ENCODE data around the gene RAP2B.
"Not testable (repeated sequence)": the region's sequence is repeated elsewhere in the genome, so short reads cannot be mapped to it uniquely, and the experiment has no call there.

RAP2B gene

DNA sequence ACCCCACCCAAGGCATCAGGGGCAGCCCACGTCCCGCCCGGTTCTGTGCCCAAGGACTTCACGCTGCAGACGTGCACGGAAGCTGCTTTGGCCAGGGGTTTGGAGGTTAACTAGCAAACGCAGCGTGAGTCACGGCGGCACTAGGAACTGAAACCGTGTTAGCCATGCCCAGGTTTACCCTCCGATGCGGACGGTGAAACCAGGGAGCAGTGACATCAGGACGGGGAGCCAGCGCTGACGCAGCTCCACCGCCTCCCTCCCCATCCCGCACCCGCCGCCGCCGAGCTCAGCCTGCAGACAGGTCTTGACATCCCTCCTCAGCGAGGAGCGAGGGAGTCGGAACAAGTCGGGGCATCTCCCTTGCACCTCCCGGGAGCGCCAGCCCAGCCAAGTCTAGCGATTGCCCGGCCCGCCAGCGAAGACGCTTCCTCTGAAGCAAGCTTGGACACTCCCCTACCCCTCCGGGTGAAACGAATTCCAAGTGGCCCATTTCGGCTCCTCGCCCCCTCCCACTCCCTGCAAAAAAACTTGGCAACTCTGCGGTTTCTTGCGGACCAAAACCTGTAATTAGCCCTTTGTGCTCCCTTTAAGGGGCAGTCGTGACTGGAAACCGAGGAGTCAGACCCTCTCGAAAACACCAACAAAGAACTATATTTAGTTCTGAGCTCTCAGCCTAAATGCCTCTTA is 1.4 kb upstream of the RAP2B start:
- peak; percentile 82 for DNase-seq

DNA sequence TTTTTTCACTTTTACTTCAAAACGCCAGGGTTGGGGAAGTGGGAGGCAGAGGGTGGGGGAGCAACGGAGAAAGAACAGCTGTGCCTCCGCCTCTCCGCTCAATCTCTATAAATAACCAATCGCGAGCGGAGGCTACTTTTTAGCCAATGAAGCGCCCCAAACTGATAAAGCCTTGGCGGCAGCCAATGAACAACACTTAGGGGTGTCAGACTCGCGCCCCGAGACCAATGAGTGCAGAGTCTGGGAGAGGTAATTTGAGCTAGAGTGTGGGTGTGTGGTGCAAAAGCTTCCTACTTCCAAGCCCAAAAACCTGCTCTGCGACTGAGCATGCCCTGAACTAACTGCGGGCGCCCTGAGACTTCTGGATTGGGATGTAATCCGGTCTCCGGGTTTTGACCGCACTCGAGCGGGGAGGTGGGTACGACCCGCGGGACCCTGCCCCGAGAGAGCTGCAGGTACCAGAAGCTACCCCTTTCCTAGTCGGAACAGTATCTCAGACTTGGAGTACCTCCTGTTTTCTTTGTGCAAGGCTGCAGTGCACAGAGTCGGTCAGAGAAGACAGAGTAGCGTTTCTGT is 800 bp upstream of the RAP2B start:
- DNase-seq: peak; percentile 90

DNA sequence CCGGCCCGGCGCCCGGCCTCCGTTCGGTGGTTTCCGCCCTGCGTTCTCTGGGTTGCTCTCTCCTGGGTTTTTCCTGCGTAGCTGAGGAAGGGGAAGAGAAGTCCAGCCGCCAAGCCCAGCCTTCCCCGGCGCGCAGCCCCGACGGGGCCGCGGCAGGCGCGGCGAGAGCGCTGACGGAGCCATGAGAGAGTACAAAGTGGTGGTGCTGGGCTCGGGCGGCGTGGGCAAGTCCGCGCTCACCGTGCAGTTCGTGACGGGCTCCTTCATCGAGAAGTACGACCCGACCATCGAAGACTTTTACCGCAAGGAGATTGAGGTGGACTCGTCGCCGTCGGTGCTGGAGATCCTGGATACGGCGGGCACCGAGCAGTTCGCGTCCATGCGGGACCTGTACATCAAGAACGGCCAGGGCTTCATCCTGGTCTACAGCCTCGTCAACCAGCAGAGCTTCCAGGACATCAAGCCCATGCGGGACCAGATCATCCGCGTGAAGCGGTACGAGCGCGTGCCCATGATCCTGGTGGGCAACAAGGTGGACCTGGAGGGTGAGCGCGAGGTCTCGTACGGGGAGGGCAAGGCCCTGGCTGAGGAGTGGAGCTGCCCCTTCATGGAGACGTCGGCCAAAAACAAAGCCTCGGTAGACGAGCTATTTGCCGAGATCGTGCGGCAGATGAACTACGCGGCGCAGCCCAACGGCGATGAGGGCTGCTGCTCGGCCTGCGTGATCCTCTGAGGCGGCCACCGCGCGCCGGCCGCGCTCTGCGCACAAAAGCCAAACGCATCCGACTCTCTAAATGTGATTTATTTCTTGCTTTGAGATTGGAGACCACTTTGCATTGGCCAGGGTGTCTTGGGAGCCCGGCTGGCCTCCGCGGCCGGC is 727 bp downstream of the RAP2B start:
- DNase-seq: peak; percentile 50

DNA sequence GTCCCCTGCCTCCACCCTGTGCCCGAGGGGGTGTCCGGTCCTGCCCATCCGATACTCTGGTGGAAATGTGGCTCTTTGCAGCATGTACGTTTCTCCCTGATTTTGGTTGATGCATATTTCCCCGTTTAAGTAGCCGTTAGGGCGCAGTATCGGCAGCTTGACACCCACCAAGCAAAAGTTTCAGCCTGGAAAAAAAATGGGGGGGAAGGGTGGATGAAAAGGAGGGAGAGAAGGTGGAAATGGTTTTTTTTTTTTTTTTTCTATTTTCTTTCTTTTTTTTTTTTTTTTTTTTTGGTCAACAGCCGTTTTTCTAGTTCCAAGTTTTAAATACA is 1.3 kb downstream of the RAP2B start:
- DNase-seq: no peak

DNA sequence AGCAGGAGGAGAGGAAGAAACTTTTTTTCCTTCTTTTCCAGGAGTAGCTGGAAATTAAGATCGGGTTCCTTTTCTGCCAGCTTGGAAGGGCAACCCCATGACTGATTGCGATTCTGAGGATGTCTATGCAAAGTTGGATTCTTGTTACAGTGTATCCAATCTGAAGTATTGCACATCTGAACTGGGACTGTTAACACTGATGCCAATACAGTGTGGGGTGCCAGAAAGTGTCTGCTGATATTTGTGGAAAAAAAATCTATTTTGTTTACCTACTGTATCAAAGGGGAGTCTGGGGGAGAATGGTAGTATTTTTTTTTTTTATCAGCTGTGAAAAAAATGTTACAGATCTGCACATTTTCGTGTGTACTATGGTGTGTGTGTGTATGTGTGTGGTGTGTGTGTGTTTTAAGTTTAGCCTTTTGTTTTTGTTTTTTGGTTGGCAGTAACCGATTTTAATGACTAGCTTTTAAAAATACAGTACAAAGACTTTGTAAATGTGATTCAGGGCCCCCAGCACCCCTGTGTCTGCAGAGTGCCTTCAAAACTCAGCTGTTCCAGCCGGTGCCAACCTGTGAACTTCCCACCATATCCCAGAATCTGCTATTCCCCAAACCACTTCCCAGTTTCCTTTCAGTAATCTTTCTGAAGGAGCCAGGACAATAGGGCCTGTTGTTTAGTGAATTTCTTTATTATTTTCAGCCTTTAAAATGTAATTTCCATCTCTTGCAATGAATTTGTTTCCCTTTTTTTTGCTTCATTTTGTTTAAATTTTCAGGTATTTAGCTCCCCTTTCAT is 1.9 kb downstream of the RAP2B start:
- no peak for DNase-seq

DNA sequence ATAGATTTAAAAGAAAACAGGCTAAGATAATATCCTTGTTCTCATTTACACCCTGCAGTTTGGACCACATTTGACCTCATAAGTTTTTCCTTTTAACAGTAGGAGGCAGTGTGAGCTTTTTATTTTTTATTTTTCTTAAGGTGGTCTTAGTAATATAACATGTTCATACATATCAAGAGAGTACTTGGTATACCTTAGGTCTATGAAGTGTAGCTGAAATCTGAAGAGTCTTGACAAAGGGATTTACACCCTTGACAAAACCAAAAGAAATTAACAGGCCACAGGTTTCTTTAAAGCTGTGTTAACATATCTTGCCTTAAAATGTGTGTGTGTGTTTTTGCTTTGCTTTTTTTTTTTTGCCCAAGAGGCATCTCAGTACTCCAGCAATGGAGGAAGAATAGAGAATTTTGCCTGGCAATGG is 3.2 kb downstream of the RAP2B start:
- DNase-seq: no peak

DNA sequence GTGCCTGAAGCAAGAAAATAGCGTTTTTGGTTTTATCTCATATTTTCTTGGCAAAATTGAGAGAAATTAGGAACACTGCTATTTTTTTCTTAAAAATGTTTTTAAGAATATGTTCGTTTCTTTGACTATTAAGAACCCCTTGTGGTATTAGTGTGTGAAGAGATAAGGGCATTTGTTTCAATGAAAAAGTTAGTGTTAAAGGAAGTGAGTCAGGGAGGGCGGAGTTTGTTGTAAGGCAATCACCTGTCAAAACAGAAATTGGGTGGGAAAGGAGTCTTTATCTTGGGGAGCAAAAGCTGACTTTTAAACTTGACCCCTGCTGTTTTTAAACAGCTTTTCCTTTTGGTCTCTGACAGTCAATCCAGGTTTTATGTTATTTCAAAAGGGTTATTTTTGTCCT is 4.2 kb downstream of the RAP2B start:
- DNase-seq: peak; percentile 15

DNA sequence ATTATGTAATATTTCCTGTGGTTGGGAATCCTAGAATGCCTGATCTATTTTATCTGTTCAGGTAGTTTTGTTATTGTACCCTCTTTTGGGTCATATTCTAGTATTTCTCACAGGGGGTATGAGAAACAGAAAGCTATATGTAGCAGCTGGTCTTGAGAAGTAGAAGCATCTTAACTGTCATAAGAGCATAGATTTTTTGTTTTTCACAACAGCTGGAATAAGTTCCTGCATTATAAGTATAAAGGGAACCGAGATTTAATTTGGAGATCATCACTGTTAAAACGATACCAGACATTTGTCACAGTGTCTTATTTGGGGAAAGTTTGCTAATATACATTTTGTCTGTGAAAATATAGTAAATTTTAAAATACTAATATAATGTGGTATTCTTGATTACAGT is 4.8 kb downstream of the RAP2B start:
- no peak for DNase-seq

DNA sequence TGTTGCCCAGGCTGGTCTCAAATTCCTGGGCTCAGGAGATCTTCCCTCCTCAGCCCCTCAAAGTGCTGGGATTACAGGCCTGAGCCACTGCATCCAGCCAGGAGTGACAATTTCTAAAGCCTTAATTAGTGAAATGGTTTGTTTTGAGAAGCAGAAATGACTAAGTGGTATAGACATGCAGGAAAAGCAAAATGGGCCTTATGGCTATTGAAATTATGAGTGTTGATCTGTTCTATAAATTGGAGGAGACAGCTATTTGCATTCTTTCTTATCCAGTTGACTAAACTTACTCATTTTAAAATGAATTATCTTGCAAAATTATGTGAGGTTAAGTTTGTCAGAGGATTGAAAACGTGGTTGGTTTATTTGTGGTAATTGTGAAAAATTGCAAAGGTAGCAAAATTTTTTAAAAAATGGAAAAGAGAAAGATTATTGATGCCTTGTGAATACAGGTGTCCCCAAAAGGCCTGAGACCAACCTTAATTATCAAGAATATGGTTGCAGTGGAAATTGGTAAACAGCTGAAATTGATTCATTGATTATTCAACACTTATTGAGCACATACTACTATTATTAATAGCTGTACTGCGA is 7.9 kb downstream of the RAP2B start:
- DNase-seq: no peak

DNA sequence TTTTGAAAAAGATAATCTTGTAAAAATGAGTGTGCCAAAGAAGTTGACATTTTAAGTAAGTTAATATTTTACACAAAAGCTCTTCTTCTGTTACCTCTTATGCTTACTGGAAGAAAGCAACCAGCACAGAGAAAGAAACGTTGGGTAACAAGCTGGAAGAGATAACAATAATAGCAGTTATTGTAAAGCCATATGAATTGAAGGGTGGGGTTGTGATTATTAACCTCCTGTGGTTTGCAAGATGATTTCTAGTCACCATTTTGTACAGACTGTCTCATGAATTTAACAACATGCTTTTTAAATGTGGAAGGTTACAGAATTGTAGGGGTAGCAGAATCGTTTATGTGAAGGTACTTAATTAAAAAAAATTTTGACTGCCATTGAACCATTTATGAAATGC is 9.2 kb downstream of the RAP2B start:
- no peak for DNase-seq

DNA sequence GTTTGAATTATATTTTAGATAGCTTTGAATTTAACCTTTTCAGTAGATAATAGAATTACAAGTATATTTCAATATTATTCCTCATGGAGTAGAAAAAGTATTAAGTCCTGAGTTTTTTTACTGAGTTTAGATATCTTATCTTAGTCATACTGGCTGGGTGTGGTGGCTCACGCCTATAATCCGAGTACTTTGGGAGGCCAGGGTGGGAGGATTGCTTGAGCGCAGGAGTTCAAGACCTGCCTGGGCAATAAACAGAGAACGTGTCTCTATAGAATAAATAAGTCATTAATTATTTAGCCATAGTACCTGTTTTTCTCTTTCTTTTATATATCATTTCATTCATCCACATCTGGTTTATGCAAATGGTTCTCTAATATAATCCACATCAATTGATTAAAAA is 9.9 kb downstream of the RAP2B start:
- no peak for DNase-seq

DNA sequence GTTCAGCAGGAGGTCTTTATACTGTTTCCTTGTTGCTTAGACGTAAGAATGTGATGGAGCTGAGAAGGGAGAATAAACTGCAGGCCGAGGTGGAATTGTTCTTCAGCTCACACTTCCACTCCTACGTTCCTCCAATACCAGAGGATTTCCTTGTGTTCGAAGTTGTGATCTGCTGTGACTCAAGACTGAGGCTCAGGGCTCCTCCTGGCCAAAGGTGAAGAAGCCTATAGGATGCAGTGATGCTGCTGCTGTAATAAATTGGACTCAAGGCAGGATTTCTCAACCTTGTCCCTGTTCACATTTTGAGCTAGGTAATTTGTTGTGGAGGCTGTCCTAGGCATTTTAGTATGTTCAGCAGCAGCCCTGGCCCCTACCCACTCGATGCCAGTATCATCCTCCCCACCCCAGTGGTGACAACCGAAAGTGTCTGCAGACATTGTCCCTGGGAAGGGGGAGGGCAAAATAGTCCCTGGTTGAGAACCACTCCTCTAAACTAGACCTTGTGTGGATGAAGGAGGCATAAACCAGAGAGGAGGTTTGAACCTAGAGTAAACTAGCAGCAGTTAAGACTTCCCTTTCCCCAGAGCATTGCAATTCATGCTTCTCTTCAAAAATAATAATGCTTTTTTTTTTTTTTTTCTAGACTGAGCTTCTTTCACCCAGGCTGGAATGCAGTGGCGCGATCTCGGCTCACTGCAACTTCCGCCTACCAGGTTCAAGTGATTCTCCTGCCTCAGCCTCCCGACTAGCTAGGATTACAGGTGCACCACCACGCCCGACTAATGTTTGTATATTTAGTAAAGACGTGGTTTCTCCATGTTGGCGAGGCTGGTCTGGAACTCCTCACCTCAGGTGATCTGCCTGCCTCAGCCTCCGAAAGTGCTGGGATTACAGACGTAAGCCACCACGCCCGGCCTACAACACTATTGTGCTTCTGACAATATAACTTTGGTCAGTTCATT is 11.1 kb downstream of the RAP2B start:
- no peak for DNase-seq

DNA sequence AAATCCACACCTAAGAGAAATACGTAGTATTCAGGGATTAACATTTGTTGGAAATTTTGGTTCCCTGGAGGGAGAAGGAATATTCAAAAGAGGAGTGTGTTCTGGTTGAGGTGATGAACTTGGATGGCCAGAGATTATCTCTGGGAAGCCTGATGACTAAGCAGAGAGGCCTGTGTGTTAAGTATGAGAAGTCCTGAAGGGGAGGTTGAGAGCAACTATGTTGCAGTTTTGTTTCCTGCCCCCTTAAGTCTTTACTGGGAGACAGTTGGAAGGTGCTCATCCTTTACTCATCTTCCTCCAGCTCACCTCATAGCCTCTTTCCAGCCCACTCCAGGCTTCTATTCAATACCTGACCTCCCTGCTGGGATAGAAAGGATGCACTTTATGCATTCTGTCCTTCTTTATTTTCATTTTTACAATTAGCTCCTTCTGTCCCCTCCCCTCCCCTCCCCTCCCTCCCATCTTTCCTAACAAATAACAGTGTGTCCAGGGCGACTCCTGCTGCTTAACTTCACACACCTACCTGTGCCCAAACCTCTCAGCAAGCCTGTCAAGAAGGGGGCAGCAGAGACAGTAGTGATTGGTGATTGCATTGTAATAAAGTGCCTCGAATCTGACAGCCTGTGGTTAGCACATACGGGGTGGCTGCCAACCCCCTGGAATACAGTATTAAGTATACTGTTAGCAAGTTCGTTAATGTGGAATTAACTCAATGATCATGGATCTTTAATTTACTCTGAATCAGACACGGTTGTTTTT is 11.9 kb downstream of the RAP2B start:
- no peak for DNase-seq

DNA sequence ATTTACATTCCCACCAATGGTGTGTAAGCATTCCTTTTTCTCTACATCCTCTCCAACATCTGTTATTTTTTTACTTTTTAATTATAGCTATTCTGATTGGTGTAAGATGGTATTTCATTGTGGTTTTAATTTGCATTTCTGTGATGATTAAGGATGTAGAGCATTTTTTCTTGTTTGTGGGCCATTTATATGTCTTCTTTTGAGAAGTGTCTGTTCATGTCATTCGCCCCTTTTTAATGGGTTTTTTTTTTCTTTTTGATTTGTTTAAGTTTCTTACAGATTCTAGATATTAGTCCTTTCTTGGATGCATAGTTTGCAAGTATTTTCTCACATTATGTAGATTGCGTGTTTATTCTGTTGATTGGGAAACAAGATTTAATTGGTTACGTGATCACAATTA is 14.2 kb downstream of the RAP2B start:
- DNase-seq: no peak

DNA sequence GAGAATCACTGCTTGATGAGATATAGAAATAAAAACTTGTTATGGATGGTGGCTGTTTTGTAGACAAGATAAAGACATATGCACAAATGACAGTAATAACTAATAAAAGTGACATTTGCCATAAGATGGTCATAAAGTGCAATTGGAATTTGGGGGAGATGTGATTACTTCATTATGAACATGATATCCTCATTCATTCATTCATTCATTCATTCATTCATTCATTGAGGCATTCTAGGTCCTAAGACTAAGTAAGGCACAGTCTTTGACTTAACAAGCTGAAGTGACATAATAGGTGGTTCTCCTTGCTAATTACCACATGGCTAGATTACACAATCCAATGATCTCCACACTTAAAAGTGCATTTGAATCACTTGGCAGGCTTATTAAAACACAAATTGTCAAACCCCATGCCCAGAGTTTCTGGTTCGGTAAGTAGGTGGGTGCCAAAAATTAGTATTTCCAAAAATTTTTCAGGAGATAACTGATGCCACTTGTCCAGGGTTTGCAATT is 18.9 kb downstream of the RAP2B start:
- DNase-seq: no peak

DNA sequence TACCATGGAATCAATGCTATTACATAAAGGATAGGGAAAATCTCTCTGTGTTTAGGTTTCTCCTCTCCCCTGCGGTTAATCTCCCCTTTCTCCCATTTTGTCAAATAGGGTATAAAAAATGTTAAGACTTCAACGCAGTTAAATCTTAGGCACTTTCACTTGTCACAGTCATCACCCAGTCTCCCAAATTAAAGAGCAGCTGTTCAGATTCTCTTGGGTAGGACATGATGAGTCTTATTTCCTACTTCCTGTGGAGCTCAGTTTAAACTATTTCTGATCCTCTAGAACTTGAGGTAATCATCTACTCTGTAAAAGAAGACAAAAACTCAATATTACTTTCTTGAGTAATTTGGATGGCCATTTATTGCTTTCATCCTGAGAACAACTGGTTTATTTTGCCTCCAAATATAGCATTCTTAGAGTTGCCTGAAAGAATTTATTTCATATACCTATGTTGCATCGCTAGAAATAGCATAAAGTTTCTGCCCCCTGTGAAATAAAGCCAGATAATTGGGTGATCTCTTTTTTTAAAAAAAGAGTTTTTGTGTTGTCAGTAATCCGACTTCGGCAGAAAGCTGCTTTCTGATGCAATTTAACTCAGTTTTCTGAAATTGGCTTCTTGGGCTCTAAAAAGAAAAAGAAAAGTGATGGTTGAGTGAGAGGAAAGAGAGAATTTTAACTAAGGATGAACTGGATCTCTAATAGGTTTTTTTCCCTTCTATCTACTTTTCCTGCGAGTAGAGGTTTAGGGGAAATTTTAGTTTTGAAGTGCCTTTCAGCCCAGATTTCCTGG is 20.7 kb downstream of the RAP2B start:
- DNase-seq: no peak

DNA sequence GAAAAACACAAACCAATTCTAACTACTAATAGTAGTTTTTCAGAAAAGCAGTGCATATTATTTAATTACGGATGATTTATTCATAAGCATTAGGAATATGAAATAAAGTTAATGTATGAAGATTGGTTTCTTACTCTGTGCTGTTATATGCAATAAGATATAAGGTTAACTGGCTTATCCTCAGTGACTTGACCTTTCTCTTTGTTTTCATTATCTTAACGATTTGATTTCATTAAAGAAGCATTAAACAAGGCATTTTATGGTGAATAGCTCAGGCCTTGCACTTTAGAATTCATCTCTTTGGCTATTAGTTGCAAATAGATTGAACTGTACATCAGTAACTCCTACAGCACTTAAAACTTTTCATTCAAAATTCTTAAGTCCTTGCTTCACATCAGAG is 28.9 kb downstream of the RAP2B start:
- DNase-seq: no peak

DNA sequence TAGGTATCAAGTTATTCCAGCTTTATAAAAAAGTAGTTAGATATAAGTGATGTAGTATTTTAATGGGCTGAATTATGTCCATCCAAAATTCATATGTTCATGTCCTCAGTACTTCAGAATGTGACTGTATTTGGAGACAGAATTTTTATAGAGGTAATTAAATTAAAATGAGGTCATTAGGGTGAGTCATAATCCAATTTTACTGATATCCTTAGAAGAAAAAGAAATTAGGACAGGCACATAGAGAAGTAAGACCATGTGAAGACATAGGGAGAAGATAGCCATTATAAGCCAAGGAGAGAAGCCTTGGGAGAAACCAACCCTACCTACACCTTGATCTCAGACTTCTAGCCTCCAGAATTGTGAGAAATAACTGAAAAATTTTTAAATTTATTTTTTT is 30.3 kb downstream of the RAP2B start:
- DNase-seq: no peak

DNA sequence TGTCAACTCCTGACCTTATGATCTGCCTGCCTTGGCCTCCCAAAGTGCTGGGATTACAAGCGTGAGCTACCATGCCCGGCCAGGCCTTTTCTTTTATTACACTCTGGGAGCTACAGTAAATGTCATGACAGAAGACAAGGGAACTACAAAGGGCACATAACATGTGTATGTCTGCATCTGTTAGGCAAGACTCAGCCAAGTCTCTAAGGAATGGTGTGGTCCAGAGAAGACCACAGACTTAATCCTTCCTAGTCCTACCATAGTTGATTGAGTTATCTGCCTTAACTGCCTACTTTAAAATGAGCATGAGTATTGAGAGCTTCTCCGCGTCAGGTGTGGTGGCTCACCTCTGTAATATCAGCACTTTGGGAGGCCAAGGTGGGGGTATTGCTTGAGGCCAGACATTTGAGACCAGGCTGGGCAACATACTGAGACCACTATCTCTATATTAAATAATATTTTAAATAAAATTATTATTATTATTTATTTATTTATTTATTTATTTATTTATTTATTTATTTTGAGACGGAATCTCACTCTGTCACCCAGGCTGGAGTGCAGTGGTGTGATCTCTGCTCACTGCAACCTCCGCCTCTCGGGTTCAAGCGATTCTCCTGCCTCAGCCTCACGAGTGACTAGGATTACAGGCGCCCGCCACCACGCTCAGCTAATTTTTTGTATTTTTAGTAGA is 31.9 kb downstream of the RAP2B start:
- not testable (repeated sequence) for DNase-seq

Measured in activated naive CD4-positive, alpha-beta T cell treated with Interleukin-2 at 50 U/mL for 16 hours (primary cell).